ENCODE data around the gene ZC3H18. TPM values are rescaled to one million over a fixed set of nuclear protein-coding genes. Genes with fewer than 3 reads are reported as not detected.

The ZC3H18 gene
- total RNA-seq, 1 donor from 2014 or later, result 50.2 TPM

DNA sequence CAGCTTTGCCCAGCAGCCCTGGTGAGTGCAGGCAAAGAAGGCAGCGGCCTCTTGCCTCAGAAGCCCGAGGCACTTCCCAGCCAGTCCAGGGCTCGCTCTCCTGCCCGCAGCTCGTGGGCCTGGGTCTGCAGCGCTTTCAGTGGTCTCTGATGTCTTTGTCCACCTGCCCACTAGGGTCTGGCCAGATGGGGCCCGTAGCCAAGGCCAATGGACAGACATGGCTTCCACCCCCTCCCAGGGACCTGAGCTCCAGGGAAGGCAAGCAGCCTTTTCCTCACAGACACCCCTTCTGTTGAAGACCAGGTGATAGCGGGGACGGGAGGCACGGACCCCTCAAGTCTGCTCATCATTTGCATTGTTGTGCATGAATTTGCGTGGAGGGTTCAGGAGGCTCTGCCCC lies 33.7 kb upstream of the ZC3H18 start:
- no peak for DNase-seq (ENCODE audit: extremely low spot score, unreplicated experiment)
- no peaks in the 10 kb centered on the region for H3K36me3 Mint-ChIP-seq (ENCODE audit: unreplicated experiment)
- H3K27me3 Mint-ChIP-seq (ENCODE audit: unreplicated experiment), result peaks cover 12% of the 10 kb centered on the region
- H3K27ac Mint-ChIP-seq (ENCODE audit: unreplicated experiment), result no peak overlapping the region
- no peaks in the 10 kb centered on the region for H3K9me3 Mint-ChIP-seq (ENCODE audit: unreplicated experiment)
- TF ChIP-seq, protein P1, sequence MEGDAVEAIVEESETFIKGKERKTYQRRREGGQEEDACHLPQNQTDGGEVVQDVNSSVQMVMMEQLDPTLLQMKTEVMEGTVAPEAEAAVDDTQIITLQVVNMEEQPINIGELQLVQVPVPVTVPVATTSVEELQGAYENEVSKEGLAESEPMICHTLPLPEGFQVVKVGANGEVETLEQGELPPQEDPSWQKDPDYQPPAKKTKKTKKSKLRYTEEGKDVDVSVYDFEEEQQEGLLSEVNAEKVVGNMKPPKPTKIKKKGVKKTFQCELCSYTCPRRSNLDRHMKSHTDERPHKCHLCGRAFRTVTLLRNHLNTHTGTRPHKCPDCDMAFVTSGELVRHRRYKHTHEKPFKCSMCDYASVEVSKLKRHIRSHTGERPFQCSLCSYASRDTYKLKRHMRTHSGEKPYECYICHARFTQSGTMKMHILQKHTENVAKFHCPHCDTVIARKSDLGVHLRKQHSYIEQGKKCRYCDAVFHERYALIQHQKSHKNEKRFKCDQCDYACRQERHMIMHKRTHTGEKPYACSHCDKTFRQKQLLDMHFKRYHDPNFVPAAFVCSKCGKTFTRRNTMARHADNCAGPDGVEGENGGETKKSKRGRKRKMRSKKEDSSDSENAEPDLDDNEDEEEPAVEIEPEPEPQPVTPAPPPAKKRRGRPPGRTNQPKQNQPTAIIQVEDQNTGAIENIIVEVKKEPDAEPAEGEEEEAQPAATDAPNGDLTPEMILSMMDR (IDR thresholded peaks at IDR 0.05), result no peak
- peaks cover 12% of the 10 kb centered on the region for H3K4me1 Mint-ChIP-seq (ENCODE audit: unreplicated experiment)
- no peak overlapping the region for H3K4me3 Mint-ChIP-seq (ENCODE audit: unreplicated experiment)

DNA sequence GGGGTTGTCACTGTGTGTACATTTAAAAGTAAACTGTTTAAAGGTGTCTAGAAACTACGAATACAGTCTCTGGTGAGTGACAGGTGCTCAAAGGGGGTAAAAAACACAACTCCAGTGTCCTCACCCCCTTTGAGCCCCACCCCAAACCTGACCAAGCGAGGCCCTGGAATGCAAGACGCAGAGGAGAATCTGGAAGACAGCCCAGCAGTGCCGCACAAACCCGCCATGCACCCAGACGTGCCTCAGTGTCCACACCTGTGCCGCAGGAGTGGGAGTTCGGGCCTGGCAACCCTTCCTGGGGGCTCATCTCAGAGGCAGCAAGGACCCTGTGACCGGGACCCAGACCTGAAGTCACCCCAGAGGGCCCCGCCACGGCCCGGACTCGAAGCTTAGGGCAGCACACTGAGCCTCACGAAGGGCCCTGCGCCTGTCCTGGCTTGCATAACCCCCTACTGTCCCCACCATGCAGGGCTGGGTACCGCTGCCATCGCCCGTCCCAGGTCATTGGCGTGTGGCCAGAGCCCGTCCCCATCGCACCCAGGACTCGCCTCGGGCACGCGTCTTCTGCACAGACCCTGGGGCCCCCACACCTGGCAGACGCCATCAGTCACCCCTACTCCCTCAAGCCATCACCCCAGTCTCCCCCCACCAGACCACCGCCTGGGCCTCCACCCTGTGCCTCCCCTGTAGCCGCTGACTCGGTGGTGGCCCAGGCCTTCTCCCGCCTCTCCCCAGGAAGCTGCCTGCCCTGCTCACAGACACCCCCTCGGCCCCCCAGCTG lies 33.0 kb upstream of the ZC3H18 start:
- Mint-ChIP-seq H3K27me3 (ENCODE audit: unreplicated experiment) (peaks cover 12% of the 10 kb centered on the region), H3K9me3 (ENCODE audit: unreplicated experiment) (no peaks in the 10 kb centered on the region), H3K4me1 (ENCODE audit: unreplicated experiment) (peaks cover 10% of the 10 kb centered on the region), H3K4me3 (ENCODE audit: unreplicated experiment) (no peak overlapping the region), H3K36me3 (ENCODE audit: unreplicated experiment) (no peaks in the 10 kb centered on the region), H3K27ac (ENCODE audit: unreplicated experiment) (no peak overlapping the region)
- no peak for DNase-seq (ENCODE audit: extremely low spot score, unreplicated experiment)
- TF ChIP-seq, protein P1 (IDR thresholded peaks at IDR 0.05), result no peak

DNA sequence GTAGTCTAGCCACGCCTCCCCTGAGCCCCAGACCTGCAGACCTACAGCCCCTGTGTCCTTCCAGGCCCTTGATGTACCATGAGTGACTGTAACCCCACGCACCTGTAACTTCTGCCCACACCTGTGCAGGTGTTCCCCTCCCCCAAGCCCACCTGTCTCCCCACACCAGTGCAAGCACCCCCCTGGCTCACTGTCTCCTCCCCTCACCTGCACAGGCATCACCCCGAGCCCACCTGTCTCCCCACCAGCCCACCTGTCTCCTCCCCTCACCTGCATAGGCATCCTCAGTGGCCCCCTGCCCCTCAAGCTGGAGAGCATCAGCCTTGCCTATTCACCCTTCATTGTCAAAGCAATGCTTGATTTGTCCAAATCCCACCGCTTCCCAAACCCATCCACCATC lies 32.3 kb upstream of the ZC3H18 start:
- H3K4me3 Mint-ChIP-seq (ENCODE audit: unreplicated experiment), result no peak overlapping the region
- no peak for DNase-seq (ENCODE audit: extremely low spot score, unreplicated experiment)
- H3K27ac Mint-ChIP-seq (ENCODE audit: unreplicated experiment), result no peak overlapping the region
- H3K9me3 Mint-ChIP-seq (ENCODE audit: unreplicated experiment), result no peaks in the 10 kb centered on the region
- no peaks in the 10 kb centered on the region for H3K36me3 Mint-ChIP-seq (ENCODE audit: unreplicated experiment)
- TF ChIP-seq, protein P1 (IDR thresholded peaks at IDR 0.05), result no peak
- peaks cover 10% of the 10 kb centered on the region for H3K4me1 Mint-ChIP-seq (ENCODE audit: unreplicated experiment)
- H3K27me3 Mint-ChIP-seq (ENCODE audit: unreplicated experiment), result peaks cover 12% of the 10 kb centered on the region

DNA sequence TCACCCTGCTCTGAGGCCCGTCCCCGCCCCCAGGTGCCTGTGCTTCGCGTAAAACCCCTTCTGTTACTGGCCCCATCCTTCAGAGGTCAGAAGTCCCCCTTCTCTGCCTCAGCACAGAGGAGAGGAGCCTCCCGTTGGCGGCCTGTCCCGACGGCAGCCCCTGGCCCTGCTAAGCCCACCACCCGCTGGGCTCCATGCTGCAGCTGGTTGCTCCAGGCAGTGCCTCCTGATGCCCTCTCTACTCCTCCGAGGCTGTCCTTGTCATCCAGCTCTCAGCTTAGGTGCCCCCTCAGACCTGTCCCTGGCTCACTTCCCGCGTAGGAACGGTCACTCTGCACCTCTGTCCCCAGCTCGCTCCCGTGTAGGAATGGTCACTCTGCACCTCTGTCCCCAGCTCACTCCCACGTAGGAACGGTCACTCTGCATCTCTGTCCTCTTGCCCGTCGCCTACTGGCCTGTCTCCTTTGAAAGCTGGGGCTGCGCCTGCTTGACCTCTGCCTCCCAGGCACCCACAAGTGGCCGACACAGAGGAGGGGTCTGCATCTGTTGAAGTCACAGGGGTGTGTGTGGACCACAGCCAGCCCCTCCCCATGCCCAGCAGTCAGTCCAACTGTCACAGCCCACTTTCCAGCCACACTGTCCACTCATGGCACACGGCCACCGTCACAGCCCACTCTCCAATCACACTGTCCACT lies 31.7 kb upstream of the ZC3H18 start:
- Mint-ChIP-seq H3K4me1 (ENCODE audit: unreplicated experiment) (peaks cover 10% of the 10 kb centered on the region), H3K36me3 (ENCODE audit: unreplicated experiment) (peaks cover 3% of the 10 kb centered on the region), H3K9me3 (ENCODE audit: unreplicated experiment) (peaks cover 6% of the 10 kb centered on the region), H3K4me3 (ENCODE audit: unreplicated experiment) (no peak overlapping the region), H3K27ac (ENCODE audit: unreplicated experiment) (no peak overlapping the region), H3K27me3 (ENCODE audit: unreplicated experiment) (peaks cover 12% of the 10 kb centered on the region)
- TF ChIP-seq, protein P1 (IDR thresholded peaks at IDR 0.05), result no peak
- no peak for DNase-seq (ENCODE audit: extremely low spot score, unreplicated experiment)

DNA sequence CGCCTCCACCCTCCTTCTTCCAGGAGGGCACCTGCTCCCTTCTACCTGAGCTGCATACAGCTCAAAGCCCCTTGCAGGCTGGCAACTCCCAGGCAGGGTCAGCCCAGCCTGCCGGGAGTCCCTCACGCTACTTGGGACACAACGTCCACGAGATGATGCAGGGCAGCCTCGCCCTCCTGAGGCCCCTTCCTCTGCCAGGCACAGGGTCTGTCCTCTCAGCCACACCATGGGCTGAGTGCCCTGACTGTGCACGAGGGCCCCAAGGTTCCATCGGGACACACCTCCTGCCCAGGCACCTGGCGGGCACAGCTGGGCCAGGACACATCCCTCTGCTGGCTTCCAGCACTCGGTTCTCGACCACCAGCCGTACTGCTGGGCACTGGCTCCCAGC lies 30.9 kb upstream of the ZC3H18 start:
- H3K36me3 Mint-ChIP-seq (ENCODE audit: unreplicated experiment), result peaks cover 4% of the 10 kb centered on the region
- H3K4me3 Mint-ChIP-seq (ENCODE audit: unreplicated experiment), result no peak overlapping the region
- peaks cover 8% of the 10 kb centered on the region for H3K9me3 Mint-ChIP-seq (ENCODE audit: unreplicated experiment)
- TF ChIP-seq, protein P1 (IDR thresholded peaks at IDR 0.05), result no peak
- DNase-seq (ENCODE audit: extremely low spot score, unreplicated experiment), result no peak
- H3K27me3 Mint-ChIP-seq (ENCODE audit: unreplicated experiment), result peaks cover 12% of the 10 kb centered on the region
- no peak overlapping the region for H3K27ac Mint-ChIP-seq (ENCODE audit: unreplicated experiment)
- H3K4me1 Mint-ChIP-seq (ENCODE audit: unreplicated experiment), result peaks cover 10% of the 10 kb centered on the region

Data from osteocyte (in vitro differentiated cells).